K562 (cell line): Measurements from ENCODE around the gene FASTK. TPM values are rescaled to one million over a fixed set of nuclear protein-coding genes. Genes with fewer than 3 reads are reported as not detected.

Source experiments
- AFF4 ChIP-seq: sonication (generic); formaldehyde crosslinking; IDR thresholded peaks from 2 replicates; pipeline ENCODE4 v1.8.0; 2023; ENCODE audit warnings: mild to moderate bottlenecking, missing genetic modification reagents
- ATF2 ChIP-seq: sonication (generic); formaldehyde crosslinking; IDR thresholded peaks from 2 replicates; pipeline ENCODE4 v1.8.1; 2022; ENCODE audit warnings: missing genetic modification reagents
- ATF6 ChIP-seq: sonication (generic); formaldehyde crosslinking; IDR thresholded peaks from 2 replicates; pipeline ENCODE4 v1.4.0; 2020; ENCODE audit warnings: mild to moderate bottlenecking, missing genetic modification reagents
- E4F1 ChIP-seq: fragments of 250-450 bp; sonication (Bioruptor Pico); IDR thresholded peaks from 2 replicates; pipeline ENCODE4 v1.5.0; 2021; ENCODE audit warnings: mild to moderate bottlenecking, borderline replicate concordance
- FOXA3 ChIP-seq, 2 experiments: fragments of 450-650 bp in 1 of 2; sonication (generic) in 1 of 2; formaldehyde crosslinking; IDR thresholded peaks in 1 of 2; conservative IDR thresholded peaks in 1 of 2; 2 replicates each; pipeline versions ENCODE4 v1.4.0 to v1.8.0; 2020 to 2022; ENCODE audit warnings: mild to moderate bottlenecking in 2 of 2, missing genetic modification reagents in 1 of 2
- HCFC1 ChIP-seq: IDR thresholded peaks from 2 replicates; pipeline ENCODE4 v1.6.1; 2012; ENCODE audit warnings: low read depth, low read length, improper control_type of control experiment
- HNRNPUL1 ChIP-seq: fragments of 200-400 bp; formaldehyde crosslinking; IDR thresholded peaks from 2 replicates; pipeline ENCODE4 v1.6.1; 2017; ENCODE audit warnings: low read length
- JUNB ChIP-seq: fragments of 450-650 bp; formaldehyde crosslinking; conservative IDR thresholded peaks from 2 replicates; pipeline ENCODE4 v1.4.0; 2020; ENCODE audit warnings: mild to moderate bottlenecking
- LEF1 ChIP-seq: fragments of 450-650 bp; IDR thresholded peaks from 2 replicates; pipeline ENCODE4 v1.6.1; 2016; ENCODE audit warnings: mild to moderate bottlenecking
- POLR2AphosphoS2 ChIP-seq: IDR thresholded peaks from 2 replicates; pipeline ENCODE4 v1.6.1; 2012; ENCODE audit warnings: low read length, improper control_type of control experiment
- POLR2H ChIP-seq: IDR thresholded peaks from 2 replicates; pipeline ENCODE4 v1.6.1; 2016; ENCODE audit warnings: missing genetic modification characterization, low read depth, mild to moderate bottlenecking, control low read depth, missing compliant biosample characterization, moderate library complexity
- TRIM28 ChIP-seq: fragments of 450-650 bp; IDR thresholded peaks from 2 replicates; pipeline ENCODE4 v1.6.1; 2017
- ZNF174 ChIP-seq: fragments of 250-450 bp; sonication (Bioruptor Pico); IDR thresholded peaks from 2 replicates; pipeline ENCODE4 v1.4.0; 2020; ENCODE audit warnings: mild to moderate bottlenecking
- ZNF263 ChIP-seq: sonication (generic); formaldehyde crosslinking; IDR thresholded peaks from 2 replicates; pipeline ENCODE4 v1.8.0; 2022; ENCODE audit warnings: mild to moderate bottlenecking, missing genetic modification reagents, borderline replicate concordance
- ZNF445 ChIP-seq: fragments of 250-450 bp; sonication (Bioruptor Pico); IDR thresholded peaks from 2 replicates; pipeline ENCODE4 v1.4.0; 2020; ENCODE audit warnings: low read depth, mild to moderate bottlenecking, moderate library complexity
- polyA plus RNA-seq, 8 experiments: library from polyadenylated mRNA; depleted of rRNA in 4 of 8; stranded (reverse) in 5 of 8; unstranded in 3 of 8; fragments of >200 nt; fragmentation: Nextera tagmentation in 2 of 8; fragmentation: Illumina TruSeq in 1 of 8; extraction: Ambion mirVana in 2 of 8; extraction: Trizol in 1 of 8; gene quantifications; 2 replicates each; pipeline versions ENCODE4 v1.2.1 to v1.2.3, GENCODE V29; 2011 to 2014; ENCODE audit warnings: inconsistent platforms in 1 of 8, missing spikeins in 1 of 8
- total RNA-seq, 7 experiments: library from RNA; depleted of rRNA in 6 of 7; stranded (reverse); fragments of >200 nt in 6 of 7; fragmentation: Illumina TruSeq in 2 of 7; extraction: Trizol in 2 of 7; gene quantifications; 2 replicates each; pipeline versions ENCODE4 v1.2.1 to v1.2.3, GENCODE V29; 2011 to 2021; ENCODE audit warnings: low replicate concordance in 1 of 7

Gene FASTK
- total and polyA plus RNA-seq, 9 of the 15 experiments (the other 6 are each of a cell fraction or from before 2014, with no cell fraction given): 0.51 to 150 (median 48.2) TPM

GRCh38 chr7:151061213-151062110 is 19.1 kb downstream of the FASTK start (continued):
- TF ChIP-seq ATF6 (no peak), FOXA3 (CRISPR knock-in tag; conservative IDR thresholded peaks at IDR 0.05 in 1 of 2, IDR thresholded peaks at IDR 0.05 in 1 of 2) (no peak), AFF4 (CRISPR knock-in tag) (peak; percentile 21; the same call in 1 of the 2 replicates), HNRNPUL1 (no peak), ZNF174 (CRISPR knock-in tag) (no peak), E4F1 (CRISPR knock-in tag) (no peak), ATF2 (no peak), JUNB (CRISPR knock-in tag) (no peak), POLR2H (tag) (no peak), ZNF445 (CRISPR knock-in tag) (no peak), ZNF263 (CRISPR knock-in tag) (0 out of 2 replicates have a peak, but pooled peaks have one; percentile 53), TRIM28 (no peak), HCFC1 (no peak), LEF1 (no peak), POLR2AphosphoS2 (no peak)
